Mammary epithelial cell (primary cell): Measurements from ENCODE around the gene NCOA3.

Experiments used
- EZH2 ChIP-seq: IDR thresholded peaks from 2 replicates; pipeline ENCODE4 v1.6.1; 2012; ENCODE audit warnings: low read length, inconsistent platforms, borderline replicate concordance
- TF ChIP-seq, protein P1 (sequence below), 2 donors: IDR thresholded peaks in 1 of 2; conservative IDR thresholded peaks in 1 of 2; 2 replicates each; pipeline ENCODE4 v1.5.1; 2011 to 2012; ENCODE audit warnings: inconsistent platforms in 2 of 2, low read length in 2 of 2, mild to moderate bottlenecking in 2 of 2, control low read depth in 1 of 2, low read depth in 1 of 2; ENCODE audit not compliant: insufficient read depth in 1 of 2; ENCODE audit errors: extremely low read depth in 1 of 2

DNA sequence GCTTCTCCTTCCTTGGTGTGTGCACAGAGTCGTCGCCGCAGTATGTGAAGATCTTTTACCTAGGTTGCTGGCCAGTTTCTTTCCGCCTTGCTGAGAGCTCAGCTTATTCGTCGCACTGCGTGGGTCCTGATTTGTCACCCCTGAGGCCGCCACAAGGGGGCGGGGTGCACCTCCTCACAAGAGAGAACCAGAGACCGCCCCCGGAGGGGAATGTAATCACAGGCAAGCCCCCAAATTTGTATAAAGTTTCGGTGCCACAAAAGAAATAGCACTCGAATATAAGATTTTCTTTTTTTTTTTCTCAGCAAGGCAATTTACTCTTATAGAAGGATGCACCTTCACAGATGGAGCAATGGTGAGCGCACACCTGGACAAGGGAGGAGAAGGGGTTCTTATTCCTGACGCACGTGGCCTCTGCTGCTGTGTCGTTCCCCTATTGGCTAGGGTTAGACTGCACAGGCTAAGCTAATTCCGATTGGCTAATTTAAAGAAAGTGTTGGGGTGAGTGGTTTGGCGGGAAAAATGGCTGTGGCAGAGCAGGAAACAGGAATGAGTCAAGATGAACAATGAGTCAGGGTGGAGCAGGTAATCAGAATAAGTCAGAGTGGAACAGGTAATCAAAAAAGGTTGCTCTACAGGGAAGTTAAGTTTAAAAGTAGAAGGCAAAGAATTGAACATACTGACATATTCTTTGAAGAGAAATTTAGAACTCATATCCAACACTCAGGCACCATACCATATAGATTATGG lies 19.5 kb downstream of the NCOA3 start:
- TF ChIP-seq, protein P1, sequence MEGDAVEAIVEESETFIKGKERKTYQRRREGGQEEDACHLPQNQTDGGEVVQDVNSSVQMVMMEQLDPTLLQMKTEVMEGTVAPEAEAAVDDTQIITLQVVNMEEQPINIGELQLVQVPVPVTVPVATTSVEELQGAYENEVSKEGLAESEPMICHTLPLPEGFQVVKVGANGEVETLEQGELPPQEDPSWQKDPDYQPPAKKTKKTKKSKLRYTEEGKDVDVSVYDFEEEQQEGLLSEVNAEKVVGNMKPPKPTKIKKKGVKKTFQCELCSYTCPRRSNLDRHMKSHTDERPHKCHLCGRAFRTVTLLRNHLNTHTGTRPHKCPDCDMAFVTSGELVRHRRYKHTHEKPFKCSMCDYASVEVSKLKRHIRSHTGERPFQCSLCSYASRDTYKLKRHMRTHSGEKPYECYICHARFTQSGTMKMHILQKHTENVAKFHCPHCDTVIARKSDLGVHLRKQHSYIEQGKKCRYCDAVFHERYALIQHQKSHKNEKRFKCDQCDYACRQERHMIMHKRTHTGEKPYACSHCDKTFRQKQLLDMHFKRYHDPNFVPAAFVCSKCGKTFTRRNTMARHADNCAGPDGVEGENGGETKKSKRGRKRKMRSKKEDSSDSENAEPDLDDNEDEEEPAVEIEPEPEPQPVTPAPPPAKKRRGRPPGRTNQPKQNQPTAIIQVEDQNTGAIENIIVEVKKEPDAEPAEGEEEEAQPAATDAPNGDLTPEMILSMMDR (conservative IDR thresholded peaks at IDR 0.05 in 1 of 2, IDR thresholded peaks at IDR 0.05 in 1 of 2; ENCODE audit: extremely low read depth in 1 of 2, insufficient read depth in 1 of 2, low read depth in 1 of 2, low read length in 2 of 2): no peak
- TF ChIP-seq EZH2: no peak
